ENCODE measurements around the gene USHBP1. TPM values are rescaled to one million over a fixed set of nuclear protein-coding genes. Genes with fewer than 3 reads are reported as not detected.

Gene USHBP1
- total and polyA plus RNA-seq, 2 of the 13 experiments (the other 11 are each of a cell fraction or from before 2014, with no cell fraction given): 0.15 to 1.5 TPM

DNA sequence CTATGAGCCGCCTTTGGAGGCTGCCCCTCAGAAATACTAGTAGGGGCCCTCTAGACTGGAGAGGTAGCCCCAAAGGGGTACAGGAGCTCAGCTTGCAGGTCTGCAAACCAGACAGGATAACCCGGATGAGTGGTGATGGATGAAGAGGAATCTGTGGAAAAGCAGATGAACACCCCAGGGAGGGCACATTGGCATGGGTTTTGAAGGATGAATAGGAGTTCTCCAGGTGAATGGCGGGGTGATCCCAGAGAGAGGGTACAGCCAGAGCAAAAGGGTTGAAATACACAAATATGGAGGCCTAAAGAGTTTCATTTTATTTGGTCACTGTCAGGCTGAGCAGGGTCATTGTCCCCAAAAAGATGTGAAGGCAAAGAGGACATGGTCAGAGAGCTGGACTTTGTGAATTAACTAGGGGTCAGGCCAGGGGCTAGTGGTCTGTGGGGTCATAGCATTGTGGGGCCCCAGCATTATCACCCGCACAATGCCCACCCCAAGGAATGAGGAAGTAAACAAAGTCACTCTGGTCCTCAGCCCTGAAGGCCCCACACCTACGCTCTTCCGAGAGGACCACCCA, 23.6 kb downstream of the USHBP1 start:
- ATAC-seq: no peak
- peaks cover 27% of the 10 kb centered on the region; the same call in 1 of the 2 replicates for H4K20me1 ChIP-seq (ENCODE audit: insufficient read depth, low read length)
- no TSS peak for BruUV-seq (replicated peaks)
- peak overlapping the region; percentile 11 to 57 (median 34); a peak in 4 of 6 replicates for H3K4me3 ChIP-seq (replicated peaks in 1 of 3; ENCODE audit: insufficient read depth in 1 of 3, low read depth in 2 of 3, low read length in 3 of 3)
- DNase-seq (ENCODE audit: low spot score): no peak
- intact Hi-C loops (cut with micrococcal nuclease; ENCODE audit: unreplicated experiment) (no loop called here), in situ Hi-C loops (cut with HindIII; ENCODE audit: extremely low pct_ligation_motif_present, low pct_unique_long_range_greater_than_20kb) (no loop called here)
- ChIA-PET POLR2A (interaction anchor here (1.2 to 9.0 kb wide), 8 partner anchors 8 to 35 kb away, joined by 3 to 178 read pairs (median 14); partner anchors contain the start of genes BABAM1, OCEL1 and USE1), CTCF (ENCODE audit: low intra/inter-chr PET ratio, low total read pairs) (no interaction called here)
- peaks cover 61% of the 10 kb centered on the region for H3K79me2 ChIP-seq (ENCODE audit: insufficient read depth, low read length)
- no peak overlapping the region for H2AFZ ChIP-seq (ENCODE audit: low read length)
- WGBS (ENCODE audit: low lambda C conversion rate): 75% methylated on average over 6 of the region's 6 CpGs
- H3K4me1 ChIP-seq (ENCODE audit: insufficient read depth, low read length): peaks cover 69% of the 10 kb centered on the region
- peak overlapping the region; percentile 82 for H3K27ac ChIP-seq (ENCODE audit: extremely low read length, insufficient read depth, low read length)
- peaks cover 10 to 17% of the 10 kb centered on the region in 2 experiments; a peak in 4 of 5 replicates for H3K36me3 ChIP-seq (replicated peaks in 1 of 2; ENCODE audit: control insufficient read depth in 1 of 2, insufficient read depth in 2 of 2, low read length in 2 of 2)
- no peaks in the 10 kb centered on the region for H3K9me3 ChIP-seq (ENCODE audit: low read length)
- H3K9ac ChIP-seq (ENCODE audit: insufficient read depth, low read depth, low read length): peak overlapping the region; percentile 48
- peak overlapping the region; percentile 70 for H3K4me2 ChIP-seq (ENCODE audit: low read depth, low read length)
- FAIRE-seq: no peak
- H3K27me3 ChIP-seq (ENCODE audit: control insufficient read depth in 1 of 2, insufficient read depth in 2 of 2, low read length in 2 of 2): no peaks in the 10 kb centered on the region
- TF ChIP-seq, protein P1, sequence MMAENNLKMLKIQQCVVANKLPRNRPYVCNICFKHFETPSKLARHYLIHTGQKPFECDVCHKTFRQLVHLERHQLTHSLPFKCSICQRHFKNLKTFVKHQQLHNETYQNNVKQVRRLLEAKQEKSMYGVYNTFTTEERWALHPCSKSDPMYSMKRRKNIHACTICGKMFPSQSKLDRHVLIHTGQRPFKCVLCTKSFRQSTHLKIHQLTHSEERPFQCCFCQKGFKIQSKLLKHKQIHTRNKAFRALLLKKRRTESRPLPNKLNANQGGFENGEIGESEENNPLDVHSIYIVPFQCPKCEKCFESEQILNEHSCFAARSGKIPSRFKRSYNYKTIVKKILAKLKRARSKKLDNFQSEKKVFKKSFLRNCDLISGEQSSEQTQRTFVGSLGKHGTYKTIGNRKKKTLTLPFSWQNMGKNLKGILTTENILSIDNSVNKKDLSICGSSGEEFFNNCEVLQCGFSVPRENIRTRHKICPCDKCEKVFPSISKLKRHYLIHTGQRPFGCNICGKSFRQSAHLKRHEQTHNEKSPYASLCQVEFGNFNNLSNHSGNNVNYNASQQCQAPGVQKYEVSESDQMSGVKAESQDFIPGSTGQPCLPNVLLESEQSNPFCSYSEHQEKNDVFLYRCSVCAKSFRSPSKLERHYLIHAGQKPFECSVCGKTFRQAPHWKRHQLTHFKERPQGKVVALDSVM (CRISPR knock-in tag; IDR thresholded peaks at IDR 0.05): no peak
- TF ChIP-seq, protein P2, sequence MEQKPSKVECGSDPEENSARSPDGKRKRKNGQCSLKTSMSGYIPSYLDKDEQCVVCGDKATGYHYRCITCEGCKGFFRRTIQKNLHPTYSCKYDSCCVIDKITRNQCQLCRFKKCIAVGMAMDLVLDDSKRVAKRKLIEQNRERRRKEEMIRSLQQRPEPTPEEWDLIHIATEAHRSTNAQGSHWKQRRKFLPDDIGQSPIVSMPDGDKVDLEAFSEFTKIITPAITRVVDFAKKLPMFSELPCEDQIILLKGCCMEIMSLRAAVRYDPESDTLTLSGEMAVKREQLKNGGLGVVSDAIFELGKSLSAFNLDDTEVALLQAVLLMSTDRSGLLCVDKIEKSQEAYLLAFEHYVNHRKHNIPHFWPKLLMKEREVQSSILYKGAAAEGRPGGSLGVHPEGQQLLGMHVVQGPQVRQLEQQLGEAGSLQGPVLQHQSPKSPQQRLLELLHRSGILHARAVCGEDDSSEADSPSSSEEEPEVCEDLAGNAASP (CRISPR knock-in tag; IDR thresholded peaks at IDR 0.05; ENCODE audit: borderline replicate concordance): no peak
- 0 out of 4 replicates have a peak, but pooled peaks of 1 of the 2 experiments have one; percentile 14 for TF ChIP-seq POLR2A (IDR thresholded peaks at IDR 0.05; ENCODE audit: insufficient read depth in 1 of 2, low read depth in 2 of 2, low read length in 2 of 2)
- no peak for TF ChIP-seq ZNF577 (CRISPR knock-in tag; IDR thresholded peaks at IDR 0.05; ENCODE audit: borderline replicate concordance, low read depth)
- no peak for TF ChIP-seq ZNF790 (CRISPR knock-in tag; IDR thresholded peaks at IDR 0.05; ENCODE audit: borderline replicate concordance)
- TF ChIP-seq ZNF616 (CRISPR knock-in tag; IDR thresholded peaks at IDR 0.05; ENCODE audit: low read depth): no peak
- TF ChIP-seq, protein P3, sequence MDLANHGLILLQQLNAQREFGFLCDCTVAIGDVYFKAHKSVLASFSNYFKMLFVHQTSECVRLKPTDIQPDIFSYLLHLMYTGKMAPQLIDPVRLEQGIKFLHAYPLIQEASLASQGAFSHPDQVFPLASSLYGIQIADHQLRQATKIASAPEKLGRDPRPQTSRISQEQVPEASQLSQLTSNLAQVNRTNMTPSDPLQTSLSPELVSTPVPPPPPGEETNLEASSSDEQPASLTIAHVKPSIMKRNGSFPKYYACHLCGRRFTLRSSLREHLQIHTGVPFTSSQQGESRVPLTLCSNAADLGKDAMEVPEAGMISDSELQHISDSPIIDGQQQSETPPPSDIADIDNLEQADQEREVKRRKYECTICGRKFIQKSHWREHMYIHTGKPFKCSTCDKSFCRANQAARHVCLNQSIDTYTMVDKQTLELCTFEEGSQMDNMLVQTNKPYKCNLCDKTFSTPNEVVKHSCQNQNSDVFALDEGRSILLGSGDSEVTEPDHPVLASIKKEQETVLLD (CRISPR knock-in tag; IDR thresholded peaks at IDR 0.05; ENCODE audit: low read depth): no peak
- TF ChIP-seq CCDC6 (CRISPR knock-in tag; IDR thresholded peaks at IDR 0.05): no peak
- no peak for TF ChIP-seq RAD51 (IDR thresholded peaks at IDR 0.05; ENCODE audit: borderline replicate concordance)
- TF ChIP-seq, protein P4, sequence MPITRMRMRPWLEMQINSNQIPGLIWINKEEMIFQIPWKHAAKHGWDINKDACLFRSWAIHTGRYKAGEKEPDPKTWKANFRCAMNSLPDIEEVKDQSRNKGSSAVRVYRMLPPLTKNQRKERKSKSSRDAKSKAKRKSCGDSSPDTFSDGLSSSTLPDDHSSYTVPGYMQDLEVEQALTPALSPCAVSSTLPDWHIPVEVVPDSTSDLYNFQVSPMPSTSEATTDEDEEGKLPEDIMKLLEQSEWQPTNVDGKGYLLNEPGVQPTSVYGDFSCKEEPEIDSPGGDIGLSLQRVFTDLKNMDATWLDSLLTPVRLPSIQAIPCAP (CRISPR knock-in tag; IDR thresholded peaks at IDR 0.05; ENCODE audit: low read depth): no peak
- TF ChIP-seq HMG20B (CRISPR knock-in tag; conservative IDR thresholded peaks at IDR 0.05): no peak
- no peak for TF ChIP-seq DPF2 (CRISPR knock-in tag; IDR thresholded peaks at IDR 0.05; ENCODE audit: borderline replicate concordance, low read depth)
- no peak for TF ChIP-seq ZBTB7A (CRISPR knock-in tag; IDR thresholded peaks at IDR 0.05)
- no peak for TF ChIP-seq ZNF788 (CRISPR knock-in tag; IDR thresholded peaks at IDR 0.05; ENCODE audit: borderline replicate concordance)

Measured in HepG2 (cell line).